ENCODE results near the gene MRPS18B. TPM values are rescaled to one million over a fixed set of nuclear protein-coding genes. Genes with fewer than 3 reads are reported as not detected.

Gene MRPS18B
- total and polyA plus RNA-seq, 10 donors = 41.2 to 74.0 (median 51.8) TPM

- 0 to 1% (median 0%) methylated on average over 10 of the region's 10 CpGs for WGBS, 5 donors
Measured at GRCh38 chr6:30615219-30615957, 2.3 kb upstream of the MRPS18B start.

GRCh38 chr6:30615958-30616810 is 1.5 kb upstream of the MRPS18B start:
- Histone ChIP-seq H3K4me1 (peaks cover 34 to 67% (median 54%) of the 10 kb centered on the region in 6 donors), H3K27me3 (replicated peaks in 1 of 7) (no peaks in the 10 kb centered on the region), H3K27ac (peak overlapping the region; percentile 93 to 98 (median 96)), H3K36me3 (peaks cover 2 to 47% (median 28%) of the 10 kb centered on the region in 6 donors), H3K4me3 (peak overlapping the region; percentile 70 to 98 (median 85)), H3K9me3 (no peaks in the 10 kb centered on the region)
- no peak for DNase-seq
- TF ChIP-seq POLR2A (IDR thresholded peaks at IDR 0.05) = no peak
- no peak for TF ChIP-seq CTCF (IDR thresholded peaks at IDR 0.05 in 8 of 11, conservative IDR thresholded peaks at IDR 0.05 in 3 of 11)
- TF ChIP-seq POLR2AphosphoS5 (IDR thresholded peaks at IDR 0.05) = peak in 1 of 3 donors; percentile 72
- intact Hi-C loops (cut with DNase I; ENCODE audit: low total_unique reads) = loop anchor here (10.0 kb wide), 1 partner anchor 109 kb away; the partner anchor contains the start of gene TUBB
- WGBS, 5 donors = 0 to 1% (median 0%) methylated on average over 10 of the region's 10 CpGs

More at GRCh38 chr6:30615219-30615957, 2.3 kb upstream of the MRPS18B start:
- H3K27me3 ChIP-seq (replicated peaks in 1 of 7) = no peaks in the 10 kb centered on the region
- peaks cover 34 to 68% (median 61%) of the 10 kb centered on the region in 6 donors for H3K4me1 ChIP-seq
- no peaks in the 10 kb centered on the region for H3K9me3 ChIP-seq
- no peak for DNase-seq
- peak overlapping the region; percentile 93 to 98 (median 96) for H3K27ac ChIP-seq
- intact Hi-C loops (cut with DNase I; ENCODE audit: low total_unique reads) = loop anchor here (10.0 kb wide), 1 partner anchor 109 kb away; the partner anchor contains the start of gene TUBB
- peaks cover 2 to 44% (median 21%) of the 10 kb centered on the region in 6 donors for H3K36me3 ChIP-seq
- peak overlapping the region; percentile 70 to 98 (median 85) for H3K4me3 ChIP-seq
- TF ChIP-seq POLR2AphosphoS5 (IDR thresholded peaks at IDR 0.05) = no peak
- TF ChIP-seq POLR2A (IDR thresholded peaks at IDR 0.05) = no peak
- no peak for TF ChIP-seq CTCF (IDR thresholded peaks at IDR 0.05 in 8 of 11, conservative IDR thresholded peaks at IDR 0.05 in 3 of 11)

GRCh38 chr6:30616811-30617564 is 652 bp upstream of the MRPS18B start, which contains the start of gene PPP1R10:
PPP1R10 (minus strand) TSS chr6:30617243; CDS start chr6:30609944, 7,299 bp downstream.
- peak; percentile 98 for DNase-seq
- Histone ChIP-seq H3K27me3 (replicated peaks in 1 of 7) (no peaks in the 10 kb centered on the region), H3K9me3 (no peaks in the 10 kb centered on the region), H3K27ac (peak within 1 kb of the TSS; percentile 93 to 98 (median 96)), H3K4me1 (peaks cover 34 to 67% (median 47%) of the 10 kb centered on the region in 6 donors), H3K4me3 (peak within 1 kb of the TSS; percentile 70 to 98 (median 85)), H3K36me3 (peaks cover 2 to 52% (median 36%) of the 10 kb centered on the region in 6 donors)
- intact Hi-C loops (cut with DNase I; ENCODE audit: low total_unique reads) = loop anchor here (10.0 kb wide), 1 partner anchor 108 kb away; the partner anchor contains the start of gene TUBB
- TF ChIP-seq POLR2AphosphoS5 (IDR thresholded peaks at IDR 0.05) (peak; percentile 97 to 100 (median 99)), CTCF (IDR thresholded peaks at IDR 0.05 in 8 of 11, conservative IDR thresholded peaks at IDR 0.05 in 3 of 11) (peak in 2 of 11 experiments; percentile 5 to 8), POLR2A (IDR thresholded peaks at IDR 0.05) (peak; percentile 90 to 98 (median 97))
- WGBS, 5 donors = 0 to 1% (median 0%) methylated on average over 40 of the region's 40 CpGs

All from spleen (tissue), 11 donors.